ENCODE measurements around the gene TXNRD2. TPM values are rescaled to one million over a fixed set of nuclear protein-coding genes. Genes with fewer than 3 reads are reported as not detected.

TXNRD2 gene
- total RNA-seq, 2 experiments from 2014 or later = 24.7 to 28.9 TPM

- intact Hi-C loops (cut with micrococcal nuclease; ENCODE audit: unreplicated experiment) = loop anchor here (5.0 kb wide), 1 partner anchor 120 kb away; the partner anchor contains the start of gene DGCR8
- Histone ChIP-seq H2AFZ (ENCODE audit: low read length) (no peak overlapping the region), H4K20me1 (ENCODE audit: insufficient read depth, low read length) (no peaks in the 10 kb centered on the region), H3K4me2 (ENCODE audit: low read length) (no peak overlapping the region), H3K9me2 (ENCODE audit: insufficient read depth, low read length) (no peaks in the 10 kb centered on the region), H3K4me1 (ENCODE audit: insufficient read depth, low read length, poor library complexity, severe bottlenecking) (peaks cover 4% of the 10 kb centered on the region), H3K27ac (ENCODE audit: low read depth, low read length, poor library complexity, severe bottlenecking) (no peak overlapping the region), H3K79me2 (ENCODE audit: insufficient read depth, low read depth, low read length) (no peaks in the 10 kb centered on the region), H3K4me3 (ENCODE audit: low read depth, low read length, poor library complexity, severe bottlenecking) (no peak overlapping the region), H3K9me3 (ENCODE audit: low read length) (no peaks in the 10 kb centered on the region), H3K36me3 (ENCODE audit: insufficient read depth, low read length) (peaks cover 20% of the 10 kb centered on the region; the same call in 1 of the 2 replicates)
- no peak for DNase-seq (ENCODE audit: low spot score)
- ChIA-PET CTCF (ENCODE audit: unreplicated experiment) (no interaction called here), POLR2A (no interaction called here)
- BruUV-seq (replicated peaks) = no TSS peak
- TF ChIP-seq EZH2phosphoT487 (IDR thresholded peaks at IDR 0.05; ENCODE audit: borderline replicate concordance, low read depth, low read length) = no peak
- TF ChIP-seq CTCF (conservative IDR thresholded peaks at IDR 0.05; ENCODE audit: low read length) = no peak
Measured at GRCh38 chr22:19961868-19962245, 20.2 kb upstream of the TXNRD2 start.

- peaks cover 4% of the 10 kb centered on the region for H3K4me1 ChIP-seq (ENCODE audit: insufficient read depth, low read length, poor library complexity, severe bottlenecking)
- ChIA-PET POLR2A (no interaction called here), CTCF (ENCODE audit: unreplicated experiment) (no interaction called here)
- peaks cover 20% of the 10 kb centered on the region; the same call in 1 of the 2 replicates for H3K36me3 ChIP-seq (ENCODE audit: insufficient read depth, low read length)
- intact Hi-C loops (cut with micrococcal nuclease; ENCODE audit: unreplicated experiment) = loop anchor here (5.0 kb wide), 1 partner anchor 121 kb away; the partner anchor contains the start of gene DGCR8
- no peak for TF ChIP-seq CTCF (conservative IDR thresholded peaks at IDR 0.05; ENCODE audit: low read length)
- no peak for TF ChIP-seq EZH2phosphoT487 (IDR thresholded peaks at IDR 0.05; ENCODE audit: borderline replicate concordance, low read depth, low read length)
- H3K27ac ChIP-seq (ENCODE audit: low read depth, low read length, poor library complexity, severe bottlenecking) = no peak overlapping the region
- H3K9me2 ChIP-seq (ENCODE audit: insufficient read depth, low read length) = no peaks in the 10 kb centered on the region
- no peaks in the 10 kb centered on the region for H3K79me2 ChIP-seq (ENCODE audit: insufficient read depth, low read depth, low read length)
- no peak overlapping the region for H3K4me3 ChIP-seq (ENCODE audit: low read depth, low read length, poor library complexity, severe bottlenecking)
- H2AFZ ChIP-seq (ENCODE audit: low read length) = no peak overlapping the region
- no peak overlapping the region for H3K4me2 ChIP-seq (ENCODE audit: low read length)
- no peaks in the 10 kb centered on the region for H4K20me1 ChIP-seq (ENCODE audit: insufficient read depth, low read length)
- DNase-seq (ENCODE audit: low spot score) = no peak
- BruUV-seq (replicated peaks) = no TSS peak
- H3K9me3 ChIP-seq (ENCODE audit: low read length) = no peaks in the 10 kb centered on the region
Measured at GRCh38 chr22:19961201-19961580, 19.6 kb upstream of the TXNRD2 start.

GRCh38 chr22:19960491-19961200 is 19.0 kb upstream of the TXNRD2 start:
- Histone ChIP-seq H3K9me2 (ENCODE audit: insufficient read depth, low read length) (no peaks in the 10 kb centered on the region), H3K4me1 (ENCODE audit: insufficient read depth, low read length, poor library complexity, severe bottlenecking) (peaks cover 4% of the 10 kb centered on the region), H3K79me2 (ENCODE audit: insufficient read depth, low read depth, low read length) (no peaks in the 10 kb centered on the region), H3K9me3 (ENCODE audit: low read length) (no peaks in the 10 kb centered on the region), H3K4me3 (ENCODE audit: low read depth, low read length, poor library complexity, severe bottlenecking) (no peak overlapping the region), H3K27ac (ENCODE audit: low read depth, low read length, poor library complexity, severe bottlenecking) (no peak overlapping the region), H3K4me2 (ENCODE audit: low read length) (no peak overlapping the region), H2AFZ (ENCODE audit: low read length) (no peak overlapping the region), H4K20me1 (ENCODE audit: insufficient read depth, low read length) (no peaks in the 10 kb centered on the region), H3K36me3 (ENCODE audit: insufficient read depth, low read length) (peaks cover 20% of the 10 kb centered on the region; the same call in 1 of the 2 replicates)
- intact Hi-C loops (cut with micrococcal nuclease; ENCODE audit: unreplicated experiment) = loop anchor here (5.0 kb wide), 1 partner anchor 122 kb away; the partner anchor contains the start of gene DGCR8
- no peak for DNase-seq (ENCODE audit: low spot score)
- POLR2A ChIA-PET = no interaction called here
- no TSS peak for BruUV-seq (replicated peaks)
- CTCF ChIA-PET (ENCODE audit: unreplicated experiment) = no interaction called here
- TF ChIP-seq EZH2phosphoT487 (IDR thresholded peaks at IDR 0.05; ENCODE audit: borderline replicate concordance, low read depth, low read length) (no peak), CTCF (conservative IDR thresholded peaks at IDR 0.05; ENCODE audit: low read length) (no peak)

All from OCI-LY7 (cell line).